Thoracic aorta (tissue), 2 donors: ENCODE results near the gene WDR7. TPM values are rescaled to one million over a fixed set of nuclear protein-coding genes. Genes with fewer than 3 reads are reported as not detected.

Source experiments
- ATAC-seq: fragments of 150-250 bp; one replicate; pipeline ENCODE4 v1.8.0; 2017; ENCODE audit warnings: low read depth; ENCODE audit not compliant: insufficient number of reproducible peaks, low FRiP score
- DNase-seq: peaks from one replicate; pipeline ENCODE4 v3.0.0-alpha.2; 2020; ENCODE audit warnings: low spot score
- H3K27ac ChIP-seq, 2 donors: fragments of 200-600 bp; sonication (generic); 1 replicate in 1 of 2; 2 replicates in 1 of 2; pipeline ENCODE4 v1.5.1; 2016; ENCODE audit warnings: mild to moderate bottlenecking in 2 of 2, moderate library complexity in 2 of 2
- H3K27me3 ChIP-seq: fragments of 200-600 bp; sonication (generic); replicated peaks from 2 replicates; pipeline ENCODE4 v1.6.0; 2016; ENCODE audit warnings: mild to moderate bottlenecking; ENCODE audit not compliant: insufficient read depth
- H3K36me3 ChIP-seq: fragments of 200-600 bp; sonication (generic); one replicate; pipeline ENCODE4 v1.5.1; 2016
- H3K4me1 ChIP-seq, 2 donors: fragments of 200-600 bp; sonication (generic); 1 replicate in 1 of 2; 2 replicates in 1 of 2; pipeline versions ENCODE4 v1.5.1 to v1.6.0; 2016; ENCODE audit warnings: low read depth in 2 of 2, mild to moderate bottlenecking in 1 of 2; ENCODE audit not compliant: control insufficient read depth in 1 of 2
- H3K4me3 ChIP-seq: fragments of 200-600 bp; sonication (generic); 2 replicates; pipeline ENCODE4 v1.5.1; 2016; ENCODE audit warnings: mild to moderate bottlenecking
- H3K9me3 ChIP-seq: fragments of 200-600 bp; sonication (generic); 2 replicates; pipeline ENCODE4 v1.5.1; 2016
- CTCF ChIP-seq: fragments of 200-600 bp; sonication (generic); IDR thresholded peaks from one replicate; pipeline ENCODE4 v1.5.1; 2019; ENCODE audit warnings: antibody characterized with exemption
- total RNA-seq, 2 donors: library from RNA; depleted of rRNA; stranded (reverse); fragments of >200 nt; gene quantifications; one replicate each; pipeline versions ENCODE4 v1.1.0 to v1.2.3, GENCODE V29; 2016

WDR7 gene
- total RNA-seq, 2 donors from 2014 or later: 33.2 to 73.1 TPM

GRCh38 chr18:56662502-56662901 is 11.3 kb downstream of the WDR7 start:
- ATAC-seq (no peak), DNase-seq (no peak)
- Histone ChIP-seq H3K36me3 (no peaks in the 10 kb centered on the region), H3K27ac (no peak overlapping the region), H3K9me3 (no peaks in the 10 kb centered on the region), H3K4me1 (peaks cover 0 to 2% of the 10 kb centered on the region in 2 donors), H3K4me3 (no peak overlapping the region), H3K27me3 (no peaks in the 10 kb centered on the region)
- TF ChIP-seq CTCF: no peak

DNA sequence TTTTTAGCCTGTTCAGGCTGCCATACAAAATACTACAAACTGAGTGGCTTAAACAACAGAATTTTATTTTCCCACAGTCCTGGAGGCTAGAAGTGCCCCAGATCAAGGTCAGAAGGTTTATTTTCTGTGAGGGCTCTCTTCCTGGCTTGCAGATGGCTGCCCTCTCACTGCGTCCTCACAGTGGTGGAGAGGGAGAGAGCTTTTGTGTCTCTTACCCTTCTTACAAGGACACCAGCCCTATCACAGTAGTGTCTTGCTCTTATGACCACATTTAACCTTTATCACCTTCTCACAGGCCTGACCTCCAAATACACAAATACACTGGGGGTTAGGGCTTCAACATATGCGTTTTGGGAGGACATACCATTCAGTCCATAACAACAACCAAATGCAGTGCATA is 11.7 kb downstream of the WDR7 start:
- ATAC-seq (no peak), DNase-seq (no peak)
- Histone ChIP-seq H3K27me3 (no peaks in the 10 kb centered on the region), H3K4me1 (peaks cover 0 to 2% of the 10 kb centered on the region in 2 donors), H3K27ac (no peak overlapping the region), H3K9me3 (no peaks in the 10 kb centered on the region), H3K4me3 (no peak overlapping the region), H3K36me3 (no peaks in the 10 kb centered on the region)
- TF ChIP-seq CTCF: no peak

DNA sequence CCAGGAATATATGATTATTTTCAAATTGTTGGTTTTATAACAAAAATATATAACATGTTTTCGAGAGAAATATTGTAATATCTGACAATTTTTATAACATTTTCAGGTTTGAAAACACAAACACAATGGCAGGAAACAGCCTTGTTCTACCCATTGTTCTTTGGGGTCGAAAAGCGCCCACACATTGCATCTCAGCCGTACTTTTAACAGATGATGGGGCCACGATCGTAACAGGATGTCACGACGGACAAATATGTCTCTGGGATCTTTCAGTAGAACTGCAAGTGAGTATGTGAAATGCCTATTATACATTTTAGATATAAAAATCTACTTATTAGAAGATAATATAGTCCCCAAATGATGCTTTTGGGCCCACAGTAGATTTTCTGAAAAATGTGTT is 21.2 kb downstream of the WDR7 start:
- H3K36me3 ChIP-seq: no peaks in the 10 kb centered on the region
- TF ChIP-seq CTCF: no peak
- H3K27me3 ChIP-seq: no peaks in the 10 kb centered on the region
- DNase-seq: no peak
- no peaks in the 10 kb centered on the region for H3K9me3 ChIP-seq
- no peak for ATAC-seq
- H3K4me3 ChIP-seq: no peak overlapping the region
- no peak overlapping the region for H3K27ac ChIP-seq
- no peaks in the 10 kb centered on the region for H3K4me1 ChIP-seq

DNA sequence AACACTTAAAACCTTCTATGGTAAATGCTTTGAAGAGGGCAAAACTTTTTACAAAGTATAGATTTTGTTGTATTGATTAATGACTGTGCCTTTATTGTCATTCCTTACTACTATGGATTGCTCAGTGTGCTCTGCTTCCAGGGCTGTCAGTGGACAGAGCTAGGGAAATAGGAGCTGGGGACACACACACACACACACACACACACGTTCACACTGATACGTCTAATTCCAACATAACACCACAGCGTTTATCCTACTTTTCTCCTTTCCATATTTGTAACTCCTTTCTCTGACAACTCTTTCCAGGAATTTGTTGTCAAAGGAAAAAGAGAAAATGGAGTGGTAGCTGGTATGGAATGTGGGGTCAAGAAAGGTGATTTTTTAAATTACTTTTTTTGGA is 21.8 kb downstream of the WDR7 start:
- no peak for ATAC-seq
- H3K4me1 ChIP-seq: no peaks in the 10 kb centered on the region
- TF ChIP-seq CTCF: no peak
- no peak overlapping the region for H3K27ac ChIP-seq
- no peaks in the 10 kb centered on the region for H3K27me3 ChIP-seq
- DNase-seq: no peak
- H3K36me3 ChIP-seq: no peaks in the 10 kb centered on the region
- no peak overlapping the region for H3K4me3 ChIP-seq
- no peaks in the 10 kb centered on the region for H3K9me3 ChIP-seq

DNA sequence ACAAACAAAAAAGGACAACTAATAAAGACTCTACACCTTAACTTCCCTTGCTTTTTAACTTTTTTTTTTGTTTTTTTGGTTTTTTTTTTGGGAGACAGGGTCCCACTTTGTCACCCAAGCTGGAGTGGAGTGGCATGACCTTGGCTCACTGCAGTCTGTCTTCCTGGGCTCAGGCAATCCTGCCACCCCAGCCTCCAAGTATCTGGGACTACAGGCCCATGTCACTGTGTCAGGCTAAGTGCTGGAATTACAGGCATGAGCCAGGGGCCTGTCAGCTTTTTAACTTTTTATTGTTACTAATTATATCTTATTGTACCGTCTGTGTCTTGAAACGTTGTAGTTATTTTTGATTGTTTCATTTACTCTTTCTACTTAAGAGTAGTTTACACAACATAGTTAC is 25.5 kb downstream of the WDR7 start:
- DNase-seq: no peak
- Histone ChIP-seq H3K36me3 (no peaks in the 10 kb centered on the region), H3K27me3 (no peaks in the 10 kb centered on the region), H3K4me3 (no peak overlapping the region), H3K9me3 (no peaks in the 10 kb centered on the region), H3K27ac (no peak overlapping the region), H3K4me1 (no peaks in the 10 kb centered on the region)
- no peak for ATAC-seq
- no peak for TF ChIP-seq CTCF
